Fibroblast of lung (primary cell): ENCODE data around the gene ZNF699. TPM values are rescaled to one million over a fixed set of nuclear protein-coding genes. Genes with fewer than 3 reads are reported as not detected.
A peak's percentile ranks its signal among the peaks of the same experiment; 100 is the strongest.

Source experiments
- DNase-seq, 2 donors: peaks; one replicate each; pipeline versions ENCODE4 v3.0.0 to v3.0.0-alpha.2; 2010; ENCODE audit warnings: low read depth in 2 of 2
- H2AFZ ChIP-seq: 2 replicates; pipeline ENCODE4 v1.5.1; 2012; ENCODE audit warnings: low read length, control low read depth, inconsistent platforms
- H3K27ac ChIP-seq: 2 replicates; pipeline ENCODE4 v1.5.1; 2011; ENCODE audit warnings: low read length, control low read depth; ENCODE audit not compliant: insufficient read depth
- H3K27me3 ChIP-seq: 2 replicates; pipeline ENCODE4 v1.5.1; 2011; ENCODE audit warnings: mild to moderate bottlenecking, low read length; ENCODE audit not compliant: control insufficient read depth, insufficient read depth
- H3K36me3 ChIP-seq: 2 replicates; pipeline ENCODE4 v1.5.1; 2011; ENCODE audit warnings: low read length; ENCODE audit not compliant: control insufficient read depth, insufficient read depth
- H3K4me1 ChIP-seq: 2 replicates; pipeline ENCODE4 v1.5.1; 2011; ENCODE audit warnings: low read length; ENCODE audit not compliant: control insufficient read depth, insufficient read depth; ENCODE audit errors: extremely low read depth
- H3K4me2 ChIP-seq: 2 replicates; pipeline ENCODE4 v1.5.1; 2011; ENCODE audit warnings: low read length, control low read depth; ENCODE audit not compliant: insufficient read depth; ENCODE audit errors: extremely low read depth
- H3K4me3 ChIP-seq, 4 experiments: fragments of 200-600 bp in 1 of 4; sonication (generic) in 1 of 4; replicated peaks in 1 of 4; 2 replicates each; pipeline ENCODE4 v1.5.1; 2011 to 2016; ENCODE audit warnings: low read length in 4 of 4, low read depth in 3 of 4, mild to moderate bottlenecking in 3 of 4, control low read depth in 2 of 4, inconsistent platforms in 1 of 4, mixed read lengths in 1 of 4; ENCODE audit not compliant: insufficient read depth in 1 of 4; ENCODE audit errors: control extremely low read depth in 1 of 4
- H3K79me2 ChIP-seq: 2 replicates; pipeline ENCODE4 v1.5.1; 2012; ENCODE audit warnings: mild to moderate bottlenecking, low read length, inconsistent platforms; ENCODE audit not compliant: control insufficient read depth, insufficient read depth
- H3K9ac ChIP-seq: 2 replicates; pipeline ENCODE4 v1.5.1; 2011; ENCODE audit warnings: mild to moderate bottlenecking, low read length, control low read depth; ENCODE audit not compliant: insufficient read depth
- H3K9me3 ChIP-seq: 2 replicates; pipeline ENCODE4 v1.5.1; 2012; ENCODE audit warnings: low read depth, low read length; ENCODE audit not compliant: control insufficient read depth, insufficient read depth
- H4K20me1 ChIP-seq: 2 replicates; pipeline ENCODE4 v1.5.1; 2011; ENCODE audit warnings: low read length; ENCODE audit not compliant: control insufficient read depth, insufficient read depth; ENCODE audit errors: extremely low read depth
- CTCF ChIP-seq, 2 donors: IDR thresholded peaks in 1 of 2; conservative IDR thresholded peaks in 1 of 2; 1 replicate in 1 of 2; 2 replicates in 1 of 2; pipeline ENCODE4 v1.5.1; 2011 to 2012; ENCODE audit warnings: low read length in 2 of 2, control low read depth in 1 of 2, inconsistent platforms in 1 of 2, low read depth in 1 of 2, mild to moderate bottlenecking in 1 of 2
- EZH2 ChIP-seq: IDR thresholded peaks from 2 replicates; pipeline ENCODE4 v1.5.1; 2012; ENCODE audit warnings: low read length, control low read depth, mild to moderate bottlenecking; ENCODE audit errors: missing control alignments
- polyA minus RNA-seq: library from RNA; depleted of rRNA, polyadenylated mRNA; stranded (reverse); fragments of >200 nt; gene quantifications from 2 replicates; pipeline ENCODE4 v1.2.3, GENCODE V29; 2011; ENCODE audit warnings: low replicate concordance
- polyA plus RNA-seq, 2 donors: library from polyadenylated mRNA; depleted of rRNA in 1 of 2; stranded (reverse) in 1 of 2; unstranded in 1 of 2; fragments of >200 nt; gene quantifications; 2 replicates each; pipeline ENCODE4 v1.2.1, GENCODE V29; 2011 to 2012; ENCODE audit warnings: missing spikeins in 1 of 2
- total RNA-seq: library from RNA; depleted of rRNA; stranded (reverse); fragments of >200 nt; gene quantifications from 2 replicates; pipeline ENCODE4 v1.2.1, GENCODE V29; 2014

The ZNF699 gene
- 12.3 and 20.5 TPM in 2 replicates for total RNA-seq
- 2.7 and 4.0 TPM in 2 replicates for polyA plus RNA-seq
- polyA plus RNA-seq (2012), result 1.4 and 2.0 TPM in 2 replicates
- 1.1 and 14.7 TPM in 2 replicates for polyA minus RNA-seq

- Histone ChIP-seq H3K9ac (peak within 1 kb of the TSS; percentile 87), H3K9me3 (no peaks in the 10 kb centered on the region), H3K4me2 (peak within 1 kb of the TSS; percentile 80), H3K4me1 (no peaks in the 10 kb centered on the region), H3K36me3 (no peaks in the 10 kb centered on the region), H3K79me2 (peaks cover 4% of the 10 kb centered on the region), H4K20me1 (no peaks in the 10 kb centered on the region), H2AFZ (peak within 1 kb of the TSS; percentile 97), H3K4me3 (peak within 1 kb of the TSS; percentile 80 to 99 (median 94)), H3K27me3 (no peaks in the 10 kb centered on the region), H3K27ac (peak within 1 kb of the TSS; percentile 96)
- no peak for TF ChIP-seq CTCF (conservative IDR thresholded peaks at IDR 0.05 in 1 of 2, IDR thresholded peaks at IDR 0.05 in 1 of 2; ENCODE audit: low read depth in 1 of 2, low read length in 2 of 2)
- no peak for TF ChIP-seq EZH2
- peak; percentile 96 to 97 for DNase-seq
Measured at GRCh38 chr19:9309139-9309973, at the start of gene ZNF699. TSS of gene ZNF699 (minus strand) at chr19:9309838. CDS start at chr19:9305119, 4,719 bp downstream.

- H3K27me3 ChIP-seq, result no peaks in the 10 kb centered on the region
- no peak overlapping the region for H3K9ac ChIP-seq
- no peak for DNase-seq
- H2AFZ ChIP-seq, result no peak overlapping the region
- no peak overlapping the region for H3K4me2 ChIP-seq
- H3K36me3 ChIP-seq, result no peaks in the 10 kb centered on the region
- H3K79me2 ChIP-seq, result no peaks in the 10 kb centered on the region
- H3K27ac ChIP-seq, result no peak overlapping the region
- no peak overlapping the region for H3K4me3 ChIP-seq
- H4K20me1 ChIP-seq, result no peaks in the 10 kb centered on the region
- no peaks in the 10 kb centered on the region for H3K4me1 ChIP-seq
- TF ChIP-seq CTCF (conservative IDR thresholded peaks at IDR 0.05 in 1 of 2, IDR thresholded peaks at IDR 0.05 in 1 of 2; ENCODE audit: low read depth in 1 of 2, low read length in 2 of 2) (no peak), EZH2 (no peak)
- no peaks in the 10 kb centered on the region for H3K9me3 ChIP-seq
Measured at GRCh38 chr19:9354651-9355050, 45.0 kb upstream of the ZNF699 start.

GRCh38 chr19:9353011-9353410 lies 43.4 kb upstream of the ZNF699 start:
- no peak for DNase-seq
- Histone ChIP-seq H3K79me2 (no peaks in the 10 kb centered on the region), H3K4me2 (no peak overlapping the region), H3K4me3 (no peak overlapping the region), H3K27me3 (no peaks in the 10 kb centered on the region), H3K36me3 (no peaks in the 10 kb centered on the region), H3K9ac (no peak overlapping the region), H3K9me3 (no peaks in the 10 kb centered on the region), H3K4me1 (no peaks in the 10 kb centered on the region), H2AFZ (no peak overlapping the region), H3K27ac (no peak overlapping the region), H4K20me1 (no peaks in the 10 kb centered on the region)
- TF ChIP-seq EZH2, result no peak
- TF ChIP-seq CTCF (conservative IDR thresholded peaks at IDR 0.05 in 1 of 2, IDR thresholded peaks at IDR 0.05 in 1 of 2; ENCODE audit: low read depth in 1 of 2, low read length in 2 of 2), result no peak
